NCI-H774 (cell line): Measurements from ENCODE around the gene ADGRG1.
"Not testable (repeated sequence)": the region's sequence is repeated elsewhere in the genome, so short reads cannot be mapped to it uniquely, and the experiment has no call there.

Experiments used
- DNase-seq: peaks from one replicate; lab custom pipeline; 2025; lab: John Stamatoyannopoulos, UW

Gene ADGRG1

DNA sequence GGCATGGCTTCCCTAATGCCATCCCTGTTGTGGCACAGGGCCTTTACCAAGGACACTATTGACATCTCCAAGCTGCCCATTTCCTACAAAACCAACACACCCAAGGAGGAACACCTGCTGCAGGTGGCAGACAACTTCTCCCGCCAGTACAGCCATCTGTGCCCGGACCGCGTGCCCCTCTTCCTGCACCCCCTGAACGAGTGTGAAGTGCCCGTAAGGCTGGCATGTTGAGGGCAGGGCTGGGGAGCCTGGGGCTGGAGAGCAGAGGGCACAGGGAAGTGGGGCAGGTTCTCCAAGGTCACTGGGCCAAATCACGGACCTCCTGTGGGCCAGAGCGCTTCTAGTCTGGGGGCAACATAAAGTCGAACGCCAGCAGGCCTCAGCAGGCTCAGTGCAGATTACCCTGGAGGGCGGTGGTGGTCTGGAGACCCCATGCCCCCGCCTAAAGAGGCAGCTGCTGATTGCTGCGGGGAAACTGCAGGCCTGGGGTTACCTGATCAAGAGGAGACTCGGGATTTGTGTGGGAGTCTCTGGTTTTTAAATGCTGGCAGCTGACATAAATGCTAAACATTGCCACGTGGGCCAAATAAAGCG is 70.5 kb downstream of the ADGRG1 start:
- no peak for DNase-seq

DNA sequence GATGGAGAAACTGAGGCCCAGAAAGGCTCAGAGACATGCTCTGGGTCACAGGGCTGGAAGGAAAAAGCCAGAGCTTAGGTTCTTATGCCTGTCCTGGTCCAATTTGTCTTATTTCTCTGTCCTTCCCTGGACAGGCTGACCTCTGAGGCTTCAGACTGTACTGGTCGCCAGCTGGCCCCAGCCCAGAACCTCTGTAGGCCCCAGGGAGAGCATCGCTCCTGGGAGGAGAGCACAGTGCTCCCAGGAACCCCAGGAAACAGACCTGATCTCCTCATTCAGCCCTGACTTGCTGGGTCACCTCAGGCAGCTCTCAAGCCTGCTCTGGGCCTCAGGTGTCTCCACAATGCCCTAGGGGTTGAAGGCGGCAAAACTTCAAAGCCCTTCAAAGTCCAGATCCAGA is 71.1 kb downstream of the ADGRG1 start:
- DNase-seq, result no peak

DNA sequence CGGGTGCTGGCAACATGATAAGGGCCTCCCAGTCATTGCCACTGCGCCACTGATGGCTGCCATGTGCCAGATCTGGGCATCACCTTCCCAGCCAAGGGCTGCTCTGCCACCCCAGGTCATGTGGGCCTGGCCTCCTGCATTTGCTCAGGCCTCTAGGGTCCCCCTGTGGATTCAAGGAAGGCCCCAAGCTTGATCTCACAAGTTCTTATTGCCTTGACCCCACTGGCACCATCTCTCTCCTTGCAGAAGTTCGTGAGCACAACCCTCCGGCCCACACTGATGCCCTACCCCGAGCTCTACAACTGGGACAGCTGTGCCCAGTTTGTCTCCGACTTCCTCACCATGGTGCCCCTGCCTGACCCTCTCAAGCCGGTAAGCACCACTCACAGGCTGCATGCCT is 71.5 kb downstream of the ADGRG1 start:
- no peak for DNase-seq

DNA sequence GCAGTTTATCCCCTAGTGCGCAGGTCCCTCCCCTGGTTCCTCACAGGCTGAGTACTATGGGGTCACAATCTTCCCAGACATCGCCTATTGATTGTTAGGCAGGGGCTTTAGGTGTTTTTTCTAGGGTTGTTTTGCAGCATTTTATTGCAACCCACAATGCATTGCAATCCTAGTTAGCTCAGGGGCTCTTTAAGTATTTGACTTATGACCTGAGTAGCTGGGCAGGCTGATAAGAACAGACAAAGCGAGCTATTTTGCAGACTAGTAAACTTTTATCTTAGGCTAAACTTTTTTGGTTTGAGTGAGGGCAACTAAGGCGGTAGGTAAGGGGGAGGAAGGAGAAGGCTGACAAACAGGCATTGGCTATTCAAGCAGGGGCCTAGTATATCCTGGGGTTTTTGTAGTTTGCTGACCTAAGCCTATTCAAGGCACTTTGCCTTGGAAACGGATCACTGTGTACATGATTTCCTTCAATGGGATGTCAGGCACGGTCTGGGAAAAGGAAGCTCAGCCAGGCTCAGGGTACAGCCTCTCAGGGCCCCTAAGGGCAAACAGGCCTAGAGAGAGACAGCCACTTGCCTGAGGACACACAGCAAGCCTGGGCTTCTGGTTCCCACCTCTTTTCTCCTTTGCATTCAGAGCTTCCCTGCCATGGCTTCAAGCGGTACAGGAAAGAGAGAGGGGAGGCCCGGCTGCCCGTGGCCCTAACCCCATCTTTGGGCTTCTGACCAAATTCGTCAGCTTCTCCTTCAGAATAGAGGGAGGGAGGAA is 72.5 kb downstream of the ADGRG1 start:
- no peak for DNase-seq

DNA sequence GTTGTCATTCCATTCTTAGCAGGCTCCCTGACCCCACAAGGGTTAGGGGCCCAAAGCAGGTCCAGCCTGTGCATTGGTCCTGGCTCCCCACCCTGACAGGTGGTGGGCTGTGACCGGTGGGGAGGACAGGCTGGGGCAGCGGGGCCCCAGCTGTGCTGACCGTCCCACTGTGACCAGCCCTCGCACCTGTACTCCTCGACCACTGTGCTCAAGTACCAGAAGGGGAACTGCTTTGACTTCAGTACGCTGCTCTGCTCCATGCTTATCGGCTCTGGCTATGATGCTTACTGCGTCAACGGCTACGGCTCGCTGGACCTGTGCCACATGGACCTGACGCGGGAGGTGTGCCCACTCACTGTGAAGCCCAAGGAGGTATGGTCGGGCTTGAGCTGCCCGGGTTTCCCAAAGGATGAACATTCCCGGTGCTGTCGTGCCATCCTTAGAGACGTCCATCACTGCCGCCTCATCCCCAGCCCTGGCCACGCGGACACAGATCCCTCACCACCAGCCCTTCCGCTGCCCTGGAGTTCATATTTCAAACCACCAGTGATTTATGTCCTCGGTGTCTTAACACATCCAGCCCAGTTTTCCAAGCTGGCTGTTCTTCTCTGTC is 73.4 kb downstream of the ADGRG1 start:
- DNase-seq, result no peak

DNA sequence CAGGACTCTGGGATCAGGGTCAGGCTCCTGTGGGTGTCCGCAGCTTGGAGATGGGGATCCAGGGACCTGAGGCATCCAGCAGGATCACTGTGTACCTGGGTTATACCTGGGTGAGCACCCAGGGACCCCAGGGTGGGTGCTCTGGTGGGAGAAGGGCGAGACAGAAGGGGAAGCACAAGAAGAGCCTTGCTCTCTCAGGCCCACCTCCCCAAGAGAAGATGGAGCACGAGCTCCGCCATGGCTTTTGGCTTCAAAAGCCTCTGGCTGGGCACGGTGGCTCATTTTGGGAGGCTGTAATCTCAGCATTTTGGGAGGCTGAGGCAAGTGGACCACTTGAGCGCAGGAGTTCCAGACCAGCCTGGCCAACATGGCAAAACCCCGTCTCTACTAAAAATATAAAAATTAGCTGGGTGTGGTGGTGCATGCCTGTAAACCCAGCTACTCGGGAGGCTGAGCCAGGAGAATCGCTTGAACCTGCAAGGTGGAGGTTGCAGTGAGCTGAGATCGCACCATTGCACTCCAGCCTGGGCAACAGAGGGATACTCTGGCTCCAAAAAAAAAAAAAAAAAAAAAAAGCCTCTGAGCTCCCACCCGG is 75.1 kb downstream of the ADGRG1 start:
- no peak for DNase-seq

DNA sequence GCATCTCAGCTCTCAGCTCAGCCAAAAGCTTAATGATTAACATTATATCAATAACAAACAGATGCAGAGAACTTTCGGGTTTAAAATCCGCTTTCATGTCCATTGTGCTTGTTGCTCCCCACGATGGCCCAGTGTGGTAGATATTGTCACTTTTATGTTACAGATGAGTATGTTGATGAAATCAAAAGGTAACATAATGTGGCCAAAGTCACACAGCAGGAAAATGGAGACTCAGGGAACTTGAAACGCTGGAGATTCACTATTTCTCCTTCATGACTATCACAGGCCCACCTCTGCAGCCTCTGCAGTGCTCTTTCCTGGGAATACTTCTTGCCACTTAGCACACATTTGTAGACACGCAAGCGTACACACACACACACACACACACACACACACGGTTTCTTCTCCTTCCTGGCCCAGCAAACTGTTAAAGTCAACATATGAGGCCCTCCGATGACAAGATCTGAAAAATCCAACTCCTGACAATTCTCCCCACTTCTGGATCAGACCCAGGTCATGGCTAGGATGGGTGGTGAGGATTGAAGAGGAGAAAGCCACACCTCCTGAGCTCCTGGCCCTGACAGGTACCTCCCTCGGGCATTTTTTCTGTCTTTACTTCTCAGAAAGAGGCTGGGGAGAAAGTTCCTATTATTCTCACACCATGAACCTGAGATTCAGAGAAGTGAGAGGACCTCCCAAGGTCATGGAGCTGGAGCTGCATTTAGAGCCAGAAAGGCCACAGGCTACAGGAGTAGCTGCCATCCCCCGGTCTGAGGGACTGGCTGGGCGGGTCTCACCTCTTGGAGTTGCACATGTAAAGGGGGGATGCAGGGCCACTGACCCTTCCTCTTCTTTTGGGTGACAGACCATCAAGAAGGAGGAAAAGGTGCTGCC is 75.8 kb downstream of the ADGRG1 start:
- no peak for DNase-seq

DNA sequence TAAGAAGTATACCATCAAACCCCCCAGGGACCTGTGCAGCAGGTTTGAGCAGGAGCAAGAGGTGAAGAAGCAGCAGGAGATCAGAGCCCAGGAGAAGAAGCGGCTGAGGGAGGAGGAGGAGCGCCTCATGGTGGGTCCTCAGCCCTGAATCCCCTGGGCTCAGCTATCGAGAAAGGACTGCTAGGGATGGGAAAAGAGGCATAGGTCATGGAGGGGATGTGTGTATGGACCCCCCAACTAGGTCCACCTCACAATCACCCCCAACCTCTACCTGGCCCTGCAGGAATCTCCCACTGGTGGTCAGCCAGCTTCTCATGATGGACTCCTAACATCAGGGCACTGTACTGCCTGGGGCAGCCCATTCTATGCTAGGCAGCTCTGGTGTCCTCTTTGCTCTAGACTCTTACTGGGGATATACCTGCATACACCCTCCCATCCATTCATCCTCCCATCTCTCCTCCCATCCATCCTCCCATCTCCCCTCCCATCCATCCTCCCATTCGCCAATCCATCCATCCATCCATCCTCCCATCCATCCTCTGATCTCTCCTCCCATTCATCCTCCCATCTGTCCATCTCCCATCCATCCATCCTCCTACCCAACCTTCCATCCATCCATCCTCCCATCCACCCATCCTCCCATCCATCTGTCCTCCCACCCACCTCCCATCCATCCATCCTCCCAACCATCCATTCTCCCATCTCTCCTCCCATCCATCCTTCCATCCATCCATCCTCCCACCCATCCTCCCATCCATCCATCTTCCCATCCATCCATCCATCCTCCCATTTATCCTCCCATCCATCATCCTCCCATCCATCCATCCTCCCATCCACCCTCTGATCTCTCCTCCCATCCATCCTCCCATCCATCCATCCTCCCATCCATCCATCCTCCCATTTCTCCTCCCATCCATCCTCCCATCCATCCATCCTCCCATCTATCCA is 76.7 kb downstream of the ADGRG1 start:
- DNase-seq, result no peak

DNA sequence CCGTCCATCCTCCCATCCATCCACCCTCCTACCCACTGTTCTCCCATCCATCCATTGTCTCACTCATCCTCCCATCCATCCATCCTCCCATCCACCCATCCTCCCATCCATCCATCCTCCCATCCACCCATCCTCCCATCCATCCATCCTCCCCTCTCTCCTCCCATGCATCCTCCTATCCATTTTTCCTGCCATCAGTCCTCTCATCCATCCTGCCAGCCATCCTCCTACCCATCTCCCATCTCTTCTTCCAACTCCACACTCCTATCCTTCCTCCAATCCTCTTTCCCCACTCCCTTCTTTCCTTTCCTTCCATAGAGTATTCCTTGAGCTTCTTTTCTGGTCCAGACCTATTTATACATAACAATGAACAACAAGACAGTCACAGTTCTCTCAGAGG is 78.3 kb downstream of the ADGRG1 start:
- DNase-seq, result no peak

DNA sequence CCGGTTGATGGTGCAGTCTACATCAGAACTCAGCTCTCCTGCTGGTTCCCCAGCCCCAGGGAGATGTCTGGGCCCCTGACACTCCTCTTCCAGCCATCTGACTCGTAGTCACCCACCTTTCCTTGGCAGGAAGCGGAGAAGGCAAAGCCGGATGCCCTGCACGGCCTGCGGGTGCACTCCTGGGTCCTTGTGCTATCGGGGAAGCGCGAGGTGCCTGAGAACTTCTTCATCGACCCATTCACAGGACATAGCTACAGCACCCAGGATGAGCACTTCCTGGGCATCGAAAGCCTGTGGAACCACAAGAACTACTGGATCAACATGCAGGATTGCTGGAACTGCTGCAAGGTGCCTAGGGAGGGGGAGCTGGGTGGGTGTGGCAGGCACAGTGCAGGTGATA is 78.9 kb downstream of the ADGRG1 start:
- DNase-seq, result no peak

DNA sequence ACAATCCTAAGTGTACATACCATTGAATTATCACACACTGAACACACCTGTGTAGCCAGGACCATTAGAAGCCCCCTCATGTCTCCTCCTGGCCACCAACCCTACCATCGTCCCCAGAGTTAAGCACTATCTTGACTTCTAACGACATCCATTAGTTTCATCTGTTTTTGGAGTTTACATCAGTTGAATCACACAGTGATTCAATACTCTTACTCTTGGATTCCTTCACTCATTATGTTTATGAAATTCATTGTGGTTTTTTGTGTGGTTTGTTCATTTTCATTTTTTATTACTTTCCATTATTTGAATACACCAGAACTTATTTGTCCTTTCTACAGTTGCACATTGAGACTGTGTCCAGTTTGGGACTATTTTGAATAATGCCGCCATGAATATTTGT is 79.7 kb downstream of the ADGRG1 start:
- DNase-seq, result no peak

DNA sequence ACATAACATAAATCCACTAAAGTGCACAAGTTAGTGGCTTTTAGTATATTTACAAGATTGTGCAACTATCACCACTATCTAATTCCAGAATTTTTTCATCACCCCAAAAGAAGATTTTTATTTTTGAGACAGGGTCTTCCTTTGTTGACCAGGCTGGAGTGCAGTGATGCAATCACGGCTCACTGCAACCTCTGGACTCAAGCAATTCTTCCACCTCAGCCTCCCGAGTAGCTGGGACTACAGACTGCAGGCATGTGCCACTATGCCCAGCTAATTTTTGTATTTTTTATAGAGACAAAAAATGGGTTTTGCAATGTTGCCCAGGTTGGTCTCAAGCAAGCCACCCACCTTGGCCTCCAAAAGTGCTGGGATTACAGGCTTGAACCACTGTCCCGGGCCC is 81.2 kb downstream of the ADGRG1 start:
- DNase-seq, result no peak

DNA sequence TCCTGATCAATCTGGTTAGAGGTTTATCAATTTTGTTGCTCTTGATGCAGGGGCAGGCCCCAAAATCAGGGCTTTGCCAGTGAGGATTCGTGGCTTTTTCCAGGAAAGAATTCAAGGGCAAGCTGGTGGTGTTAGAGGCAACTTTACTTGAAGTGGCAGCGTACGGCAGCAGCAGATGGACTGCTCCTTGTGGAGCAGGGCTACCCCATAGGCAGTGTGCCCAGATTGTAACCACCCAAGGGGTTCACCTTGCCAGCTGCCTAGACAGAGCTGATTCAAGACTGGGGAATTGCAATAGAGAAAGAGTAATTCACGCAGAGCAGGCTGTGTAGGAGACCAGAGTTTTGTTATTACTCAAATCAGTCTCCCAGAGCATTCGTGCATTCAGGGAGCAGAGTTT is 82.9 kb downstream of the ADGRG1 start:
- no peak for DNase-seq

DNA sequence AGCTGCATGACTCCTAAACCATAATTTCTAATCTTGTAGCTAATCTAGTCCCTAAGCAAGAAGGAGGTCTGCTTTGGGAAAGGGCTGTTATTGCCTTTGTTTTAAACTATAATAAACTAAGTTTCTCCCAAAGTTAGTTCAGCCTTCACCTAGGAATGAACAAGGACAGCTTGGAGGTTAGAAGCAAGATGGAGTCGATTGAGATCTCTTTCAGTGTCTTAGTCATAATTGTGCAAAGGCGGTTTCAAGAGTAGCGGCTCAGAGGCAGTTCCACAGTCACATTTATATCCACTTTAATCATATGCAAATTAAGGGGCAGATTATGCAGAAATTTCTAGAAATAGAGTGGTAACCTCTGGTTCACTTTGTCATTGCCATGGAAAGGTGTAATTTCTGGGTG is 83.6 kb downstream of the ADGRG1 start:
- no peak for DNase-seq

DNA sequence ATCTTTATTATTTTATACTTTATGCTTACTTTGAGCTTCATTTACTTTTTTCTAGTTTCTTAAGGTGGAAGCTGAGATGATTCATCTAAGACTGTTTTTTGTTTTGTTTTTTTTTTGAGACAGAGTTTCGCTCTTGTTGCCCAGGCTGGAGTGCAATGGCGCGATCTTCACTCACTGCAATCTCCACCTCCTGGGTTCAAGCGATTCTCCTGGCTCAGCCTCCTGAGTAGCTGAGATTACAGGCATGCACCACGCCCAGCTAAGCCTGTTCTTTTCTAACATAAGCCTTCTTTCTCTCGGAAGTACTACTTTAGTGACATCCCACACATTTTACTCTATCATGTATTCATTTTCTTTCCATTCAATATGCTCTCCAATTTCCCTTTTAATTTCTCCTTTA is 84.1 kb downstream of the ADGRG1 start:
- not testable (repeated sequence) for DNase-seq

DNA sequence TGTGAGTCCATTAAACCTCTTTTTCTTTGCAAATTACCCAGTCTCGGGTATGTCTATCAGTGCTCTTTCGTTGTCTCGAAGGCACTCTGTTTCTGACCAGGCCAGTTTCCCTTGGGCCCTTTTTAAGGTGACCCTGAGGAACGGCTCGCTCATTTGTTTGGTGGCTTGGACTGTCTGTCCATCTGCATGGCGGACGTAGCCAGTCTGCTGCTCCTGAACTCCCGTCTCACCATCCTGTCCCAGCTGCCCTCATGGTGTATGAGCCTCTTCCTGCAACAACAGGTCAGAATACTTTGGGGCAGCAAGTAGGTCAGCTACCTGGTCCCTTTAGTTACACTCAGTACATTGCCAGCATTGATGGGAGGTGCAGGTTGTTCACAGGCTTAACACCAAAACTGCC is 85.2 kb downstream of the ADGRG1 start:
- DNase-seq, result no peak

DNA sequence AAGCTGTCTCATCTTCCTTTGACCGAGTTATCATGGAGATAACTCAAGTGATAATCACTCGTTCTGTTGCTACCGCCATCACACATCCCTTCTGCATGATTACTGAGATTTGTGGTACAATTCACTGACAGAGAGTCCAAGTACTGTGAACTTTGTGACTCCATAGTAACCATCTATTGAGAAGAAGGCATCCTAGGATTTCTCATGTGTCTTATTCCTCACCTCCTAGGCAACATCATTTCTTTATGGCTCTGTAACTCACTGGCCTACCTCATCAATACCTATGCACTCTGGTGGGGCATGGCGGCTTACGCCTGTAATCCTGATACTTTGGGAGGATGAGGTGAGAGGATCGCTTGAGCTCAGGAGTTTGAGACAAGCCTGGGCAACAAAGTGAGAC is 85.6 kb downstream of the ADGRG1 start:
- DNase-seq, result no peak
